Vagina (tissue), 2 donors: ENCODE results near the gene MXRA7.

Experiments
- CTCF ChIP-seq, 3 experiments: fragments of 450-650 bp in 2 of 3; fragments of 200-600 bp in 1 of 3; sonication (generic) in 1 of 3; IDR thresholded peaks; one replicate each; pipeline ENCODE4 v1.5.1; 2017 to 2019; ENCODE audit warnings: antibody characterized with exemption in 3 of 3, mild to moderate bottlenecking in 2 of 3, moderate library complexity in 2 of 3
- POLR2A ChIP-seq, 2 donors: fragments of 450-650 bp; IDR thresholded peaks; one replicate each; pipeline ENCODE4 v1.6.1; 2017; ENCODE audit warnings: antibody characterized with exemption in 2 of 2, mild to moderate bottlenecking in 2 of 2, moderate library complexity in 2 of 2
- POLR2AphosphoS5 ChIP-seq, 2 donors: sonication (generic); formaldehyde crosslinking; IDR thresholded peaks; one replicate each; pipeline ENCODE4 v1.9.0; 2017; ENCODE audit warnings: antibody characterized with exemption in 2 of 2, mild to moderate bottlenecking in 2 of 2, low read depth in 1 of 2; ENCODE audit not compliant: insufficient read depth in 1 of 2

DNA sequence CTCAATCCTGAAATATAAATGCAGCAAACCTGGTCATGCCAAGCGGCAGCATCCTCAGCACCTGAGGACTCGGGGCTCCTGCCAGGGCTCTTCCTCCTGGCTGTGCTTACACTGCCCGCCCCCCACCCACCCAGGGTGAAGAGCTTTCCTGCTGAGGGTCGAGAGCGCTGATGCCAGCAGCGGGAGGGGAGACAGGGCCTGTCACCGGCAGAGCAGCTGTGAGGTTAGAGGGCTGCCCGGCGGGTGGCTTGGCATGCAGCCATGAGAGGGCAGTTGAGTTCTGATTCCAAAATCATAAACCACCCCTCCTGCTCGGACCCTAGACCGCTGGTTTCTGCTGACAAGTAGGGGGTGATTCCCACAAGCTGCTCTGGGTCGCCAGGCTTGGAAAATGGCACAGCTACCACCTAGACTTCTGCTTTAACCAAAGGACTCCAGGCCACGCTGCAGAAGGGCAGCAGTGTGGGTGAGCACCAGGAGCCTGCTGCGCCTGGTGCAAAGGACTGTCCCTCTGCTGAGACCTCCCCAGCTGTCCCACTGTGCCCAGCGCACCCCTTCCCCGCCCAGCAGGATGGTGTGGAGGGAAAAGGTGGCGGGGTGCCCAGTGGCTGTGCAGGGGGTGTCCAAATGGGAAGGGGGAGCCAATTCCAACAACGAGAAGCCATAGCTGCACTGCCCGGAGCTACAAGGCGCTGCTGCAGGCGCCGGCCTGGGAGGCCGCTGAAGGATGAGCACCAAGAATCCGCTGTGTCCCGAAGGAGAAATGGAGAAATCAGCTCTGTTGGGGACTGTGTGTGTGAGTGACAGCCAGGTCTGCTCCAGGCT is 26.6 kb downstream of the MXRA7 start:
- TF ChIP-seq POLR2AphosphoS5 (IDR thresholded peaks at IDR 0.05; ENCODE audit: insufficient read depth in 1 of 2, low read depth in 1 of 2), result no peak
- TF ChIP-seq CTCF (IDR thresholded peaks at IDR 0.05), result no peak
- no peak for TF ChIP-seq POLR2A (IDR thresholded peaks at IDR 0.05)
